A673 (cell line): ENCODE measurements around the gene CNTN5. TPM values are rescaled to one million over a fixed set of nuclear protein-coding genes. Genes with fewer than 3 reads are reported as not detected.

Source experiments
- BruUV-seq: library from RNA; stranded (reverse); fragments of 400-500 nt; replicated peaks from 2 replicates; lab custom pipeline; 2021; lab: Mats Ljungman, UMichigan
- CTCF ChIA-PET: fragments of 300-600 bp; sonication (Branson Sonifier 250); formaldehyde crosslinking; loops from one replicate; lab custom pipeline; 2022; ENCODE audit warnings: antibody characterized with exemption; lab: Charles Lee
- POLR2A ChIA-PET: fragments of 300-600 bp; sonication (Branson Sonifier 250); formaldehyde crosslinking; loops from one replicate; lab custom pipeline; 2022; ENCODE audit warnings: antibody characterized with exemption; ENCODE audit not compliant: low non-redundant PET; lab: Charles Lee
- DNase-seq: peaks from one replicate; pipeline ENCODE4 v3.0.0-alpha.2; 2015; ENCODE audit warnings: low spot score
- H3K27ac ChIP-seq: fragments of 200-600 bp; sonication (generic); 2 replicates; pipeline ENCODE4 v1.5.1; 2016; ENCODE audit warnings: mixed run types, low read depth, mild to moderate bottlenecking, mixed read lengths, antibody characterized with exemption, low read length; ENCODE audit not compliant: poor library complexity, severe bottlenecking
- H3K27me3 ChIP-seq: fragments of 200-600 bp; sonication (generic); replicated peaks from 2 replicates; pipeline ENCODE4 v1.6.1; 2017; ENCODE audit warnings: mixed run types, low read depth, mild to moderate bottlenecking, mixed read lengths, antibody characterized with exemption, low read length; ENCODE audit not compliant: insufficient read depth, poor library complexity
- H3K36me3 ChIP-seq: fragments of 200-600 bp; sonication (generic); 2 replicates; pipeline ENCODE4 v1.6.1; 2016; ENCODE audit warnings: mixed run types, mild to moderate bottlenecking, mixed read lengths, antibody characterized with exemption, low read length; ENCODE audit not compliant: insufficient read depth, poor library complexity, severe bottlenecking
- H3K4me1 ChIP-seq: fragments of 200-600 bp; sonication (generic); 2 replicates; pipeline ENCODE4 v1.6.1; 2017; ENCODE audit warnings: mixed run types, mild to moderate bottlenecking, mixed read lengths, antibody characterized with exemption, low read length; ENCODE audit not compliant: insufficient read depth, poor library complexity, severe bottlenecking
- H3K4me3 ChIP-seq: fragments of 200-600 bp; sonication (generic); 2 replicates; pipeline ENCODE4 v1.5.1; 2016; ENCODE audit warnings: low read depth, mixed run types, mild to moderate bottlenecking, mixed read lengths, low read length; ENCODE audit not compliant: poor library complexity, severe bottlenecking
- H3K9me3 ChIP-seq: fragments of 200-600 bp; sonication (generic); 2 replicates; pipeline ENCODE4 v1.6.1; 2016; ENCODE audit warnings: mixed run types, low read depth, mild to moderate bottlenecking, mixed read lengths, antibody characterized with exemption, low read length; ENCODE audit not compliant: poor library complexity, severe bottlenecking
- EZH2 ChIP-seq: fragments of 200-600 bp; sonication (generic); IDR thresholded peaks from 2 replicates; pipeline ENCODE4 v1.6.1; 2017; ENCODE audit warnings: borderline replicate concordance, low read depth, mild to moderate bottlenecking, mixed read lengths, antibody characterized with exemption, low read length; ENCODE audit not compliant: poor library complexity, severe bottlenecking
- intact Hi-C: fragments of 100-400 bp; cut with micrococcal nuclease; formaldehyde crosslinking; loops from one replicate; pipeline ENCODE4 v1.10.0; 2022; ENCODE audit not compliant: unreplicated experiment
- total RNA-seq: library from RNA; stranded (reverse); gene quantifications from 2 replicates; pipeline ENCODE4 v1.2.3, GENCODE V29; 2021
- TF ChIP-seq, protein P1 (sequence below): fragments of 300-800, 200-600 bp; sonication (generic); conservative IDR thresholded peaks from 2 replicates; pipeline ENCODE4 v1.5.1; 2017; ENCODE audit warnings: low read depth, mild to moderate bottlenecking, antibody characterized with exemption, low read length, moderate library complexity, mixed read lengths

The CNTN5 gene
- total RNA-seq, 1 experiment from 2014 or later: 0.80 TPM

GRCh38 chr11:99881610-99882009 is 860.9 kb downstream of the CNTN5 start:
- DNase-seq: no peak
- Histone ChIP-seq H3K4me3 (no peak overlapping the region), H3K27ac (no peak overlapping the region), H3K27me3 (no peaks in the 10 kb centered on the region), H3K9me3 (no peaks in the 10 kb centered on the region), H3K4me1 (no peaks in the 10 kb centered on the region), H3K36me3 (no peaks in the 10 kb centered on the region)
- no TSS peak for BruUV-seq
- no peak for TF ChIP-seq EZH2
- TF ChIP-seq, protein P1, sequence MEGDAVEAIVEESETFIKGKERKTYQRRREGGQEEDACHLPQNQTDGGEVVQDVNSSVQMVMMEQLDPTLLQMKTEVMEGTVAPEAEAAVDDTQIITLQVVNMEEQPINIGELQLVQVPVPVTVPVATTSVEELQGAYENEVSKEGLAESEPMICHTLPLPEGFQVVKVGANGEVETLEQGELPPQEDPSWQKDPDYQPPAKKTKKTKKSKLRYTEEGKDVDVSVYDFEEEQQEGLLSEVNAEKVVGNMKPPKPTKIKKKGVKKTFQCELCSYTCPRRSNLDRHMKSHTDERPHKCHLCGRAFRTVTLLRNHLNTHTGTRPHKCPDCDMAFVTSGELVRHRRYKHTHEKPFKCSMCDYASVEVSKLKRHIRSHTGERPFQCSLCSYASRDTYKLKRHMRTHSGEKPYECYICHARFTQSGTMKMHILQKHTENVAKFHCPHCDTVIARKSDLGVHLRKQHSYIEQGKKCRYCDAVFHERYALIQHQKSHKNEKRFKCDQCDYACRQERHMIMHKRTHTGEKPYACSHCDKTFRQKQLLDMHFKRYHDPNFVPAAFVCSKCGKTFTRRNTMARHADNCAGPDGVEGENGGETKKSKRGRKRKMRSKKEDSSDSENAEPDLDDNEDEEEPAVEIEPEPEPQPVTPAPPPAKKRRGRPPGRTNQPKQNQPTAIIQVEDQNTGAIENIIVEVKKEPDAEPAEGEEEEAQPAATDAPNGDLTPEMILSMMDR: no peak
- POLR2A ChIA-PET: no interaction called here
- CTCF ChIA-PET: no interaction called here
- intact Hi-C loops: no loop called here

DNA sequence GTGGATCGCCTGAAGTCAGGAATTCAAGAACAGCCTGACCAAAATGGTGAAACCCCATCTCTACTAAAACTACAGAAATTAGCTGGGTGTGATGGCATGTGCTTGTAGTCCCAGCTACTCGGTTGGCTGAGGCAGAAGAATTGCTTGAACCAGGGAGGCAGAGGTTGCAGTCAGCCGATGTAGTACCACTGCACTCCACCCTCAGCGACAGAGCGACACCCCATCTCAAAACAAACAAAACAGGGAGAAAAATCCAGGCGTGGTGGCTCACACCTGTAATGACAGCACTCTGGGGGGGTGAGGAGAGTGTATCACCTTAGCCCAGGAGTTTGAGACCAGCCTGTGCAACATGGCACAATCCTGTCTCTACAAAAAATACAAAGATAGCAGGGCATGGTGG is 864.0 kb downstream of the CNTN5 start:
- POLR2A ChIA-PET: no interaction called here
- TF ChIP-seq, protein P1: no peak
- TF ChIP-seq EZH2: no peak
- CTCF ChIA-PET: no interaction called here
- H3K4me3 ChIP-seq: no peak overlapping the region
- BruUV-seq: no TSS peak
- H3K9me3 ChIP-seq: no peaks in the 10 kb centered on the region
- no peak for DNase-seq
- no peaks in the 10 kb centered on the region for H3K27me3 ChIP-seq
- intact Hi-C loops: no loop called here
- no peaks in the 10 kb centered on the region for H3K4me1 ChIP-seq
- H3K27ac ChIP-seq: no peak overlapping the region
- no peaks in the 10 kb centered on the region for H3K36me3 ChIP-seq

DNA sequence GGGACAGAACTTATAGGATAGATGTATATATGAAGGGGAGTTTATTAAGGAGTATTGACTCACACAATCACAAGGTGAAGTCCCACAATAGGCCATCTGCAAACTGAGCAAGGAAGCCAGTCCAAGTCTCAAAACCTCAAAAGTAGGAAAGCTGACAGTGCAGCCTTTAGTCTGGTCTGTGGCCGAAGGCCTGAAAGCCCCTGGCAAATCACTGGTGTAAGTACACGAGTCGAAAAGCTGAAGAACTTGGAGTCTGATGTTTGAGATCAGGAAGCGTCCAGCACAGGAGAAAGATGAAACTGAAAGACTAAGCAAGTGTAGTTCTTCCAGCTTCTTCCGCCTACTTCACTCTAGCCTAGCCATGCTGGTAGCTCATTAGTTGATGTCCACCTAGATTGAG is 866.7 kb downstream of the CNTN5 start:
- no peak for DNase-seq
- Histone ChIP-seq H3K4me1 (no peaks in the 10 kb centered on the region), H3K27ac (no peak overlapping the region), H3K36me3 (no peaks in the 10 kb centered on the region), H3K4me3 (no peak overlapping the region), H3K27me3 (no peaks in the 10 kb centered on the region), H3K9me3 (no peaks in the 10 kb centered on the region)
- no TSS peak for BruUV-seq
- intact Hi-C loops: no loop called here
- ChIA-PET POLR2A (no interaction called here), CTCF (no interaction called here)
- no peak for TF ChIP-seq EZH2
- TF ChIP-seq, protein P1: no peak
